Stimulated activated CD8-positive, alpha-beta memory T cell treated with anti-CD3 and anti-CD28 coated beads, Interleukin-4, amount 100 ng/mL, for 1 hour (primary cell): ENCODE results near the gene GPR4.
"Not testable (repeated sequence)": the region's sequence is repeated elsewhere in the genome, so short reads cannot be mapped to it uniquely, and the experiment has no call there.

Source experiments
- DNase-seq, 2 donors: peaks; one replicate each; pipeline ENCODE4 v3.0.0-alpha.2; 2020; ENCODE audit warnings: low read depth in 2 of 2, low spot score in 1 of 2

GPR4 gene

DNA sequence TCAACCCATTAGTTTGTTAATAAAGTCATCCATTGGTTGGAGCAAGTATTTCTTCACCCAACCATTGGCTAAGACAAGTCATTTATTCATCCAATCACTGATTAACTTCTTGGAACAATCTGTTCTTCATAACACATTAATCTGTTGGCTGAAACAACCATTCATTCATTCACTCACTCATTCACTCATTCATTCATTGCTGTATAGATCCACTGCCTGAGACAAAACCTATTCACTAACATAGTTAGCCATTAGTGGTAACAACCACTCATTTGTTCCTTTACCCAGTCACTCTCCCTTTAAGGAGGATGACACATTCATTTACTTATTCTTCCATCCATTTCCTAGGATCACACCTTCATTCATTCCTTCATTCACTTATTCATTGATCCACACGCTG lies 22.0 kb upstream of the GPR4 start:
- DNase-seq = no peak

- DNase-seq = no peak
Measured at GRCh38 chr19:45621976-45622503, 20.0 kb upstream of the GPR4 start.

DNA sequence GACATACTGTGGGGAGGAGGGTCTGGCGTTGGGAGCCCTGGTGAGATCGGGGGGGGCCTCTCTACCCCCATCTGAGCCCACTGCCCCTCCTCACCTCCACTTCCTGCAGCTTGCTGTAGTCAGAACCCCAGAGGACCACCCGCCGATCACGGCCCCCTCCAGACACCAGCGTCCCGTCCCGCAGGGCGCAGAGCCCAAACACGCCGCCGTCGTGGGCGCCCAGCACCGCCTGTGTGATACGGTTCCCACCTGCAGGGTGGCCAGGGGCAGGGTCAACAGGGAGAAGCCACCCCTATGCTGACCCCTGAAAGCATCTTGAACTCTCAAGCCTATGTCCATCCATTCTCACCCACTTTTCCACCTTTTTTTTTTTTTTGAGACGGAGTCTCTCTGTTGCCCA lies 19.4 kb upstream of the GPR4 start:
- DNase-seq = no peak

- DNase-seq = no peak
Measured at GRCh38 chr19:45616704-45617017, 14.6 kb upstream of the GPR4 start.

- peak in 1 of 2 donors; percentile 39 for DNase-seq
Measured at GRCh38 chr19:45615795-45616703, 14.0 kb upstream of the GPR4 start.

DNA sequence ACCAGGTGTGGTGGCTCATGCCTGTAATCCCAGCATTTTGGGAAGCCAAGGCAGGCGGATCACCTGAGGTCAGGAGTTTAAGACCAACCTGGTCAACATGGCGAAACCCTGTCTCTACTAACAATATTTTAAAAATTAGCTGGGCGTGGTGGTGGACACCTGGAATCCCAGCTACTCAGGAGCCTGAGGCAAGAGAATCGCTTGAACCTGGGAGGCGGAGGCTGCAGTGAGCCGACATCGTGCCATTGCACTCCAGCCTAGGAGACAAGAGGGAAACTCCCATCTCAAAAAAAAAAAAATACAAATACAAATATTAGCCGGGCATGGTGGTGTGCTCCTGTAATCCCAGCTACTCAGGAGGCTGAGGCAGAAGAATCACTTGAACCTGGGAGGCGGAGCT lies 13.0 kb upstream of the GPR4 start:
- not testable (repeated sequence) for DNase-seq

GRCh38 chr19:45613926-45614725 lies 12.1 kb upstream of the GPR4 start:
- DNase-seq = no peak

GRCh38 chr19:45608948-45609347 lies 6.9 kb upstream of the GPR4 start:
- no peak for DNase-seq

DNA sequence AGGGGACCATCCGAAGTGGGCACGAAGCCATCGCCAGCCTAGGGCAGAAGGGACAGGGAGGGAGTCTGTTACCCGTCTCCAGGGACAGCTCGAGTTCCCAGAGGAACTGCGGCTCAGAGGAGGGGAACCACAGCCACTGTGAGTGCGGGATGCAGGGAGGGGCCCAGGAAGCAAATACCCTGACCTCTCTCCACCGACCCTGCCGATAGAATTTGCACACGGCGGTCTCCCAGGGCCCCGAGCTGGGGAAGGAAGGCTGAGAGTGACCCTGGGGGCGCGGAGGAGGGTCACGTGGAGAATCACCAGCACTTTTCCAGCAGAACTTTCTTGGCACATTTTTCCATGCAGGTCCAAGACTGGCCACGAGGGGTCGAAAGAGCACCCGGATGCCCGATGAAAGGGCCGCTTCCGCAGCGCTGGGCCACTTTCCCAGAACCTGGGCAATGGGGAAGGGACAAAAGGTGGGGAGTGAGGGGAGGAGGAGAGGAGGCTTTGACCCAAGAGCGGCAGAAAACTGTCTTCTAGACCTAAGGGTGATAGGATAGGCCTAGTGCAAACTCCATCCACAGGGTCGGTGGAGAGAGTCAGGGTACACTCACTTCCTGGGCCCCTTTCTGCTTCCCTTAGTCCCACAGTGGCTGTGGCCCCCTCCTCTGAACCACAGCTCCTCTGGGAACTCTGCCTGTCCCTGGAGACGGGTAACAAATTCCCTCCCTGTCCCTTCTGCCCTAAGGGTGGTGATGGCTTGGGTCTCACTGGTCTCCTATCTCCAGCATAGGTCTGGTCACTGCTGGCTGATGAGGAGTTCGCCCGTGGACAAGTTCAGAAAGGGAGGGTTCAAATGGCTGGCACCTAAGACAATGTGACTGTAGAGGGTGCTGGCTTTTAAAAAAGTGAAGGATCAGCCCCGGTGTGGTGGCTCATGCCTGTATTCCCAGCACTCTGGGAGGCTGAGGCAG lies 5.3 kb upstream of the GPR4 start:
- no peak for DNase-seq

DNA sequence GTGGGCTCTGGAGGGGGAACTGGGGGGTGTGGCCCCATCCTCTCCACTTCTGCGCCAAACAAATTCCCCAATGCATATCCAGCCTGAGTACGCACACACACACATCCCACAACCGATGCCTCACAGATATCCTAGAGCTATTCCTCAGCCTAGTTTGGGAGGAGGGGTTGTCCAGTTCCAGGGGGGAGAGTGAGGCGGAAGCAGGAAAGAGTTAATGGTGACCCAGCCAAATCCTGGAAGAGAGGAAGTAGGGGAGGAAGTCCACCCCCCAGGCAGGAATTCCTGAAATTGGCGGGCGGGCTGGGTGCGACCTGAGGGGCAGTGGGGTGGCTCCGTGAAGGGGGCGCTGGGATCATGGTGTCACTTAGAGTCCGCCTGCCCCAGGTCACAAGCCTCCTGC lies 897 bp downstream of the GPR4 start:
- no peak for DNase-seq

- no peak for DNase-seq
Measured at GRCh38 chr19:45600340-45600885, 1.6 kb downstream of the GPR4 start.

DNA sequence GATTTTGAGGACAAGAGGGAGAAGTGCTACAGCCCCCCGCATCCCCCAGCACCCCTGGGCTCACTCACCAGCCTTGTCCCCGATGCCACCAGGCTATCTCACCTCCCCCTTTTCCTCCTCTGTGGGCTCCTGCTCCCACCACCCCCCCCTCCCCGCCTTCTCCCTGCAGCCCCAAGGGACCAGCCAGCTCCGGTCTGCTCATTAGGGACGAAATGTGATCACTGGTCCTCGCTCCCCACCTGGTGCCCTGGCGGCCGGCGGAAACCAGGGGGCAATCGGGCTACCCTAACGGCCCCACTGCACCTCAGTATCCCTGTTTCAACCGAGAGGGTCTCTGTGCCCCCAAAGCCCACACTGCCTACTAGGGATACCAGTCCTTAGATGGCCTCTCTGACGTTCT lies 2.7 kb downstream of the GPR4 start:
- no peak for DNase-seq

- DNase-seq = no peak
Measured at GRCh38 chr19:45598267-45599001, 3.6 kb downstream of the GPR4 start.

GRCh38 chr19:45597425-45598111 lies 4.4 kb downstream of the GPR4 start:
- no peak for DNase-seq

- no peak for DNase-seq
Measured at GRCh38 chr19:45595814-45596213, 6.2 kb downstream of the GPR4 start.

GRCh38 chr19:45593520-45593919 lies 8.5 kb downstream of the GPR4 start:
- DNase-seq = no peak

DNA sequence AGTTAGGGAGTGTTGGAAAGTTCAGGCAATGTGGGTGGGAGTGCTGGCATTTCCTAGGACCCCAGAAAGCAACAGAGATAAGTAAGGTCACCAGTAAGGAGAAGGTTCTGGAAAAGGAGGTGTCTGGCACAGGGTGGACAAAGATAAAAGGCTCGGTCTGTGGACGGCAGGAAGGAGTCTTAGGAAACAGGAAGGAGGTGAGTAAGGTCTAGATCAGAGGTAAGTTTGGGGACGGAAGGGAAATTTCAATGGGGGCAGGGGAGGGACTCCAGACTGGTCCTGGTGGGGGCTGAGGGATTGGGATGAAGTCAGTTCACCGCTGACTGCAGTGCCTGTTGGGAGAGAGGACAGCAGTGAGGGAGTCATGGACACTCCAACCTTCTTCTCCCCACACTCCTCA lies 9.6 kb downstream of the GPR4 start:
- no peak for DNase-seq

GRCh38 chr19:45591638-45592005 lies 10.4 kb downstream of the GPR4 start:
- DNase-seq = no peak

GRCh38 chr19:45591004-45591637 lies 10.9 kb downstream of the GPR4 start:
- no peak for DNase-seq
